ENCODE measurements around the gene PDE6D. TPM values are rescaled to one million over a fixed set of nuclear protein-coding genes. Genes with fewer than 3 reads are reported as not detected.
A peak's percentile ranks its signal among the peaks of the same experiment; 100 is the strongest.

Gene PDE6D
- total and polyA plus RNA-seq, 2 of the 13 experiments (the other 11 are each of a cell fraction or from before 2014, with no cell fraction given) = 14.1 to 23.2 TPM

GRCh38 chr2:231687133-231687852, 93.8 kb downstream of the PDE6D start (continued):
- TF ChIP-seq NCOA1 (CRISPR knock-in tag; IDR thresholded peaks at IDR 0.05) (0 out of 2 replicates have a peak, but pooled peaks have one; percentile 60), HHEX (CRISPR knock-in tag; IDR thresholded peaks at IDR 0.05) (no peak), AKNA (CRISPR knock-in tag; IDR thresholded peaks at IDR 0.05; ENCODE audit: borderline replicate concordance) (no peak), ZNF652 (CRISPR knock-in tag; IDR thresholded peaks at IDR 0.05; ENCODE audit: borderline replicate concordance, low read depth) (peak; percentile 25; the same call in 1 of the 2 replicates), ZIK1 (CRISPR knock-in tag; IDR thresholded peaks at IDR 0.05; ENCODE audit: borderline replicate concordance, low read depth) (0 out of 2 replicates have a peak, but pooled peaks have one; percentile 63), NRL (CRISPR knock-in tag; IDR thresholded peaks at IDR 0.05; ENCODE audit: borderline replicate concordance) (peak; percentile 94), KDM3A (CRISPR knock-in tag; IDR thresholded peaks at IDR 0.05; ENCODE audit: low read depth) (peak; percentile 91), ZNF207 (IDR thresholded peaks at IDR 0.05; ENCODE audit: borderline replicate concordance) (no peak), ZNF264 (CRISPR knock-in tag; IDR thresholded peaks at IDR 0.05) (no peak), HNF1A (IDR thresholded peaks at IDR 0.05; ENCODE audit: low read depth) (no peak), HNF1A (CRISPR knock-in tag; IDR thresholded peaks at IDR 0.05; ENCODE audit: borderline replicate concordance) (peak; percentile 71; the same call in 1 of the 2 replicates), SIN3A (IDR thresholded peaks at IDR 0.05; ENCODE audit: borderline replicate concordance, low read depth, low read length) (peak; percentile 63; the same call in 1 of the 2 replicates)
- TF ChIP-seq, protein P1, sequence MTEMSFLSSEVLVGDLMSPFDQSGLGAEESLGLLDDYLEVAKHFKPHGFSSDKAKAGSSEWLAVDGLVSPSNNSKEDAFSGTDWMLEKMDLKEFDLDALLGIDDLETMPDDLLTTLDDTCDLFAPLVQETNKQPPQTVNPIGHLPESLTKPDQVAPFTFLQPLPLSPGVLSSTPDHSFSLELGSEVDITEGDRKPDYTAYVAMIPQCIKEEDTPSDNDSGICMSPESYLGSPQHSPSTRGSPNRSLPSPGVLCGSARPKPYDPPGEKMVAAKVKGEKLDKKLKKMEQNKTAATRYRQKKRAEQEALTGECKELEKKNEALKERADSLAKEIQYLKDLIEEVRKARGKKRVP (CRISPR knock-in tag; IDR thresholded peaks at IDR 0.05) = peak in 1 of 2 experiments; percentile 58; a peak in 1 of 4 replicates
- TF ChIP-seq, protein P2, sequence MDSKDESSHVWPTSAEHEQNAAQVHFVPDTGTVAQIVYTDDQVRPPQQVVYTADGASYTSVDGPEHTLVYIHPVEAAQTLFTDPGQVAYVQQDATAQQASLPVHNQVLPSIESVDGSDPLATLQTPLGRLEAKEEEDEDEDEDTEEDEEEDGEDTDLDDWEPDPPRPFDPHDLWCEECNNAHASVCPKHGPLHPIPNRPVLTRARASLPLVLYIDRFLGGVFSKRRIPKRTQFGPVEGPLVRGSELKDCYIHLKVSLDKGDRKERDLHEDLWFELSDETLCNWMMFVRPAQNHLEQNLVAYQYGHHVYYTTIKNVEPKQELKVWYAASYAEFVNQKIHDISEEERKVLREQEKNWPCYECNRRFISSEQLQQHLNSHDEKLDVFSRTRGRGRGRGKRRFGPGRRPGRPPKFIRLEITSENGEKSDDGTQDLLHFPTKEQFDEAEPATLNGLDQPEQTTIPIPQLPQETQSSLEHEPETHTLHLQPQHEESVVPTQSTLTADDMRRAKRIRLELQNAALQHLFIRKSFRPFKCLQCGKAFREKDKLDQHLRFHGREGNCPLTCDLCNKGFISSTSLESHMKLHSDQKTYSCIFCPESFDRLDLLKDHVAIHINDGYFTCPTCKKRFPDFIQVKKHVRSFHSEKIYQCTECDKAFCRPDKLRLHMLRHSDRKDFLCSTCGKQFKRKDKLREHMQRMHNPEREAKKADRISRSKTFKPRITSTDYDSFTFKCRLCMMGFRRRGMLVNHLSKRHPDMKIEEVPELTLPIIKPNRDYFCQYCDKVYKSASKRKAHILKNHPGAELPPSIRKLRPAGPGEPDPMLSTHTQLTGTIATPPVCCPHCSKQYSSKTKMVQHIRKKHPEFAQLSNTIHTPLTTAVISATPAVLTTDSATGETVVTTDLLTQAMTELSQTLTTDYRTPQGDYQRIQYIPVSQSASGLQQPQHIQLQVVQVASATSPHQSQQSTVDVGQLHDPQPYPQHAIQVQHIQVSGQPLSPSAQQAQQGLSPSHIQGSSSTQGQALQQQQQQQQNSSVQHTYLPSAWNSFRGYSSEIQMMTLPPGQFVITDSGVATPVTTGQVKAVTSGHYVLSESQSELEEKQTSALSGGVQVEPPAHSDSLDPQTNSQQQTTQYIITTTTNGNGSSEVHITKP (CRISPR knock-in tag; IDR thresholded peaks at IDR 0.05; ENCODE audit: low read depth) = peak; percentile 55; the same call in 1 of the 2 replicates
